Measurements from ENCODE around the gene DSCAM. TPM values are rescaled to one million over a fixed set of nuclear protein-coding genes. Genes with fewer than 3 reads are reported as not detected.
A peak's percentile ranks its signal among the peaks of the same experiment; 100 is the strongest.

The DSCAM gene
- total and polyA plus RNA-seq, 12 donors = under 0.01 to 0.11 (median 0.07) TPM; not detected in 5

- no peaks in the 10 kb centered on the region for H3K9me3 ChIP-seq (replicated peaks in 1 of 3)
- WGBS, 4 donors = 77 to 84% (median 81%) methylated on average over 5 of the region's 5 CpGs
- no peak overlapping the region for H3K27ac ChIP-seq
- no peaks in the 10 kb centered on the region for H3K36me3 ChIP-seq (replicated peaks in 1 of 2)
- H3K27me3 ChIP-seq = no peaks in the 10 kb centered on the region
- no peak for DNase-seq
- intact Hi-C loops (cut with DNase I) = no loop called here
- no peak for TF ChIP-seq POLR2A (IDR thresholded peaks at IDR 0.05)
- no peak for TF ChIP-seq CTCF (IDR thresholded peaks at IDR 0.05)
- no peak overlapping the region for H3K4me3 ChIP-seq
- H3K4me1 ChIP-seq (replicated peaks in 1 of 2) = no peaks in the 10 kb centered on the region
These were observed 773.3 kb downstream of the DSCAM start for GRCh38 chr21:40073642-40074041.

- Histone ChIP-seq H3K4me1 (replicated peaks in 1 of 2) (no peaks in the 10 kb centered on the region), H3K27ac (peak overlapping the region in 1 of 5 donors; percentile 61), H3K4me3 (no peak overlapping the region), H3K9me3 (replicated peaks in 1 of 3) (no peaks in the 10 kb centered on the region), H3K36me3 (replicated peaks in 1 of 2) (no peaks in the 10 kb centered on the region), H3K27me3 (no peaks in the 10 kb centered on the region)
- no peak for TF ChIP-seq CTCF (IDR thresholded peaks at IDR 0.05)
- TF ChIP-seq POLR2A (IDR thresholded peaks at IDR 0.05) = no peak
- DNase-seq = peak; percentile 37 to 68 (median 60)
- intact Hi-C loops (cut with DNase I) = no loop called here
- 53 to 59% (median 54%) methylated on average over 4 of the region's 4 CpGs for WGBS, 4 donors
These were observed 776.1 kb downstream of the DSCAM start for GRCh38 chr21:40070871-40071270.

- TF ChIP-seq CTCF (IDR thresholded peaks at IDR 0.05) (no peak), POLR2A (IDR thresholded peaks at IDR 0.05) (no peak)
- Histone ChIP-seq H3K4me3 (no peak overlapping the region), H3K36me3 (replicated peaks in 1 of 2) (no peaks in the 10 kb centered on the region), H3K27ac (no peak overlapping the region), H3K9me3 (replicated peaks in 1 of 3) (no peaks in the 10 kb centered on the region), H3K4me1 (replicated peaks in 1 of 2) (no peaks in the 10 kb centered on the region), H3K27me3 (no peaks in the 10 kb centered on the region)
- no peak for DNase-seq
- intact Hi-C loops (cut with DNase I) = no loop called here
- WGBS, 4 donors = 60 to 70% (median 66%) methylated on average over 4 of the region's 4 CpGs
These were observed 779.2 kb downstream of the DSCAM start for GRCh38 chr21:40067751-40068150.

- intact Hi-C loops (cut with DNase I) = no loop called here
These were observed 780.7 kb downstream of the DSCAM start for GRCh38 chr21:40066221-40066620.

More at GRCh38 chr21:40066221-40066620, 780.7 kb downstream of the DSCAM start:
- 75 to 87% (median 82%) methylated on average over 3 of the region's 3 CpGs for WGBS, 4 donors
- H3K27me3 ChIP-seq = no peaks in the 10 kb centered on the region
- no peak overlapping the region for H3K27ac ChIP-seq
- H3K36me3 ChIP-seq (replicated peaks in 1 of 2) = no peaks in the 10 kb centered on the region
- no peaks in the 10 kb centered on the region for H3K4me1 ChIP-seq (replicated peaks in 1 of 2)
- no peak for TF ChIP-seq CTCF (IDR thresholded peaks at IDR 0.05)
- no peak for TF ChIP-seq POLR2A (IDR thresholded peaks at IDR 0.05)
- no peaks in the 10 kb centered on the region for H3K9me3 ChIP-seq (replicated peaks in 1 of 3)
- no peak for DNase-seq
- no peak overlapping the region for H3K4me3 ChIP-seq
